ENCODE data around the gene DRAM2.
"Not testable (repeated sequence)": the region's sequence is repeated elsewhere in the genome, so short reads cannot be mapped to it uniquely, and the experiment has no call there.

Gene DRAM2

GRCh38 chr1:111142356-111142975 lies 2.6 kb upstream of the DRAM2 start:
- no peak for DNase-seq (ENCODE audit: low read depth, low spot score)

DNA sequence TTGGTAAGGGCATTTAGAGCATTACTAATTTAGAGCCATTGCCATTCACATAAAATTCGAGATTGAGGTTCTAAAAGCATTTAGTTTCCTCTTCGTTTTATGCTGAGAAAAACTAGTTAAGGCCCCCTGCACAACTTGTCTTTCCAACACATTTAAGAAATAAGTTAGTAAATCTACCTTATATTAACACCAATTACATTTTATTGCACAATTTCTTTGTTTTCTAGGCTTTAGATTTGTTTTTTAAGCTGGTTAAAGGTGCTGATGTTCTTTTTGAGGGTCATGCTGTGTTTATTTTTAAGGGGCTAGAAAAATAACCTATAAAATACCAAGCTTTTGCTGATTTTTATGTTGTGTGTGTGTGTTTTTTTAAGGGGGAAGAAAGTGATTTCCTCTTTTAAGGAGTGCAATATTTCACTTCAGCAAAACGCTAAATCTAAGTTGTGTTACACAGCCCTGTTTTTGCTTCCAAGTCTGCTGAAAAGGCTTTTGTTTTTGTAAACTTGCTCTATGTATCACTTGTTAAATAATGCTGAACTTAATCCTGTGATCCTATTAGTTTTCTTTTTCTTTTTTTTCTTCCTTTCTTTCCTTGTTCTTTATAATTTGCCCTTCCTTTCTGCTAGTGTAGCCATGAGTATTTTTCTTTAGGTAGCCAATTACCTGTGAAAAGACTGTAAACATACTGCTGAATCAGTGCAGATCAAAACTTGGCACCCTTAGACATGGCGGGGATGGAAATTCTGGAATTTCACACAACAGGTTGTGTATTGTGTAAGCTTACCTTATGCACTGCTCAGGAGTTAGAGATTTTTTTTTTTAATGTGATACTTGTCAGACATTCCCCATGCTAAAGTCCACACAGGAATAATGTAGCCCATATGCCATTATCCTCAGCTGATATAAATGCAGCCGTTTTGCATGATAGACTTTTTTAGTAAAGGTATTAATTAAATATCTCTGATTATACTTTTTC lies 1.6 kb upstream of the DRAM2 start:
- no peak for DNase-seq (ENCODE audit: low read depth, low spot score)

- DNase-seq (ENCODE audit: low read depth, low spot score) = no peak
Observed at GRCh38 chr1:111140680-111140967, 731 bp upstream of the DRAM2 start.

GRCh38 chr1:111139324-111139955 lies 453 bp downstream of the DRAM2 start:
- DNase-seq (ENCODE audit: low read depth, low spot score) = peak; percentile 25

DNA sequence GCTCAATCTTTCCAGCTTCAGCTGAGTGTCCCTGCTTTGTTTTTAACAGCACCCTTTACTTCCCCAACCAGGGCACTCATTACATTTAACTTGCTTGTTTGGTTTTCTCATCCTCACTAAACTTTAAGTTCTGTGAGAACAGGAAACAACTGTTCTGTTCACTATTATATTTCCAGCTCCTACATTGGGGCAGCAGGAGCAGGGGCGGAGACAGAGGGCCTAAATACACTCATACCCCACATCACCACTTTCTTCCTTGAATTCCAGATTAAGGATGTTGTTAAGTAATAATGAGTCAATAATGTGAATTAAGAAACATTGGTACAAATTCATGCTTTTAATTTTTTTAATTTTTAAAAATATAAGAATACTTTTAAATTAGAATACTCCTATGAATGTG lies 6.0 kb downstream of the DRAM2 start:
- no peak for DNase-seq (ENCODE audit: low read depth, low spot score)

DNA sequence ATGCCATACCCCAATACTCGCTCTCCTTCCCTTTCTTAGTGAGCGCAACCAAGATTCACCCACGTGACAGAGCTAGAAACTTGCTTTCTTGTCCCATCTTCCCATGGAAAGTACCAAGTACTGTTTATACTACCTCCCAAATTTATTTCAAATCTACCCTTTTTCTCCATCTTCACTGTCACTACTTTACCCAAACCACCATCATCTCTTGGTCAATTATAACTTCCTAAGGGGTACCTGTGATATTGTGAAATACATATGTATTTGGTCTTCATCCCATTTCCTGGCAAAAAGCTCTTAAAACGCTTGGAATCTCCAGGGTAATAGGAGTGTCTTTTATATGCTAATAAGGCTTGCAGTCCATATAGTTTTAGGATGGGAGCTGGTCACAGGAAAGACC lies 8.2 kb downstream of the DRAM2 start:
- DNase-seq (ENCODE audit: low read depth, low spot score) = no peak

DNA sequence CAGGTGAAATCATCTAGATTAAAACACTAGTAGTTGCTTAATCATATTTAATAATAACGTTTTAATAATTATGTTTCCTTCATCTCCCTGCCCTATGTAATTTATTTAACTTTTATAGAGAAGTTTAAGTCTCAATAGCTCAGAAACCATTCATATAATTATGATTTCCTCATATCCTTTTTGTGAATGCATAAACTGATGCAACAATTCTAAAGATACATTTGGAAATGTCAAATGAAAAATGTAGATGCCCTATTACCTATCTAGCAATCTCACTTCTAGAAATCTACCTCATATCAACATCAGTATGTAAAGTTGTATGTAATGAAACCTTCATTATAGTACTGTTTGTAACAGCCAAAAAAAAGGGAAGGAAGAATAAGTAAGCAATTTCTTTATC lies 10.5 kb downstream of the DRAM2 start:
- no peak for DNase-seq (ENCODE audit: low read depth, low spot score)

GRCh38 chr1:111127923-111128643 lies 11.8 kb downstream of the DRAM2 start:
- no peak for DNase-seq (ENCODE audit: low read depth, low spot score)

DNA sequence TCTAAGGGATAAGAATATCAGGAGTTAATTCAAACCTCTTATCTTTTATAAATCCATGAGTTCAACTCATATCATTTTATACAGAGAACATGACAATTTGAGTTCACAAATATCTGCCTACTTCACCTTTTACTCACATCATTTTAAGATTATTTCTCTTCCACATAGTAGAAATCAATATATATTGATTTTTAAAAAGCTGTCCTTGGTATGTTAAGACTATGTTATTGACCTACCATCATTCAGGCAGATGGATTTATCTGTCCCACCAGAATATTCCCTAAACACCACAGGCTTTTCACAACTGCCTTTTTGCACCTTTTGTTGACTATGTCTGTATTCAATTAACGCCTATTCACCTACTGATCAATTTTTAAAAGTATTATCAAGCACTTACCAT lies 13.5 kb downstream of the DRAM2 start:
- no peak for DNase-seq (ENCODE audit: low read depth, low spot score)

GRCh38 chr1:111116496-111116895 lies 23.4 kb downstream of the DRAM2 start:
- no peak for DNase-seq (ENCODE audit: low read depth, low spot score)

- DNase-seq (ENCODE audit: low read depth, low spot score) = no peak
Observed at GRCh38 chr1:111110197-111110899, 29.5 kb downstream of the DRAM2 start.

GRCh38 chr1:111104981-111105380 lies 34.9 kb downstream of the DRAM2 start:
- no peak for DNase-seq (ENCODE audit: low read depth, low spot score)

- no peak for DNase-seq (ENCODE audit: low read depth, low spot score)
Observed at GRCh38 chr1:111101854-111102642, 37.8 kb downstream of the DRAM2 start.

DNA sequence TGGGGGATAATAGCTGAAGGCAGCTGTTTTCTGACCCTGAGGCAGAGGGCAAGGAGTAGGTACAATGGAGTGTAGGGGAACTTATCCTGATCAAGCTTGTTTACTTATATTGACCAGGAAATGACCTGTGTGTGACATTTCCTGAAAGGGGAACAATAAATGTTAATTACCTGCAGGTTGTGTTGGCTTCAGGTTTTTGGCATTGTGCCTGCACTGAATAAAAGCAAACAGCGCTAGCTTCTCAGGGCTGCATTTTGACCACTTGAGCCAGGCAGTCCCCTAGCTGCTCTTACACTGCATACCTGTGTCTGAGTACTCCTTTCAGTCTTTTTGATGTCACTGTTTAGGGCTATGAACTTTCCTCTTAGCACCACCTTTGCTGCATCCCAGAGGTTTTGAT lies 40.6 kb downstream of the DRAM2 start:
- no peak for DNase-seq (ENCODE audit: low read depth, low spot score)

DNA sequence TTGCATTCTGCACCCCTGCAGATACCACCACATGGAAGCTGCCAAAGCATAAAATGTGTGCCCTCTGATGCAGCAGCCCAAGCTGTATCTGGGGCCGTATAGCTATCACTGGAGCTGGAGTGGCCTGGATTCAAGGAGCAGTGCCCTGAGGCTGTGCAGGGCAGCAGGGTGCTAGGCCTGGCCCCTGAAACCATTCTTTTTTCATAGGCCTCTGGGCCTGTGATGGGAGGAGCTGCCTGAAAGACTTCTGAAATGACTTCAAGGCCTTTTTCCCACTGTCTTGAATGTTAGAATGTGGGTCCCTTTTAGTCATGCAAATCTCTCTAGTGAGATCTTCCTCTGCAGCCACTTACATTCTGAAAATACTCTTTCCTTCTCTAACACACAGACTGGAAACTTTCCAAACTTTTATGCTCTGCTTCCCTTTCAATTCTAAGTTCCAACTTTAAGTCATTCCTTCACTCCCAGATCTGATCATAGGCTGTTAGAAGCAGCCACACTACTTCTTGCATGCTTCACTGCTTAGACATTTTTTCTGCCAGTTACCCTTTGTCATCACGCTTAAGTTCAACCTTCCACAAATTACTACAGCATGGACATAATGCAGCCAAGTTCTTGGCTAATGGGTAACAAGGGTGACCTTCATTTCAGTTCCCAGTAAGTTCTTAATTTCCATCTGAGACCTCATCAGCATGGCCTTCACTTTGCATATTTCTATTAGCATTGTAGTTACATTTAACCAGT lies 42.4 kb downstream of the DRAM2 start:
- no peak for DNase-seq (ENCODE audit: low read depth, low spot score)

- DNase-seq (ENCODE audit: low read depth, low spot score) = not testable (repeated sequence)
Observed at GRCh38 chr1:111095421-111095820, 44.5 kb downstream of the DRAM2 start.

DNA sequence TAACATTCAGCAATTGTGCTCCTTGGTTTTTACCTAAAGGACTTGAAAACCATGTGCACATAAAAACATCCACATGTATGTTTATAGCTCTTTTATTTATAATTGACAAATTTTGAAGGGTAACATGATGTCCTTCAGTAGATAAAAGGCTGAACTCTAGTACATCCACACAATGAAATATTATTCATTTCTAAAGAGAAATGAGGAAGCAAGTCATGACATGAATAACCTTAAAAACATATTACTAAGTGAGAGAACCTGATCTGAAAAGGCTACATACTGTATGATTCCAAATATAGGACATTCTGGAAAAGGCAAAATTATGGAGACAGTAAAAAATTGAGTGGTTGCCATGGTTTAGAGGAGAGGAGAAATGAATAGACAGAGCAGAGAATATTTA lies 50.3 kb downstream of the DRAM2 start:
- no peak for DNase-seq (ENCODE audit: low read depth, low spot score)

DNA sequence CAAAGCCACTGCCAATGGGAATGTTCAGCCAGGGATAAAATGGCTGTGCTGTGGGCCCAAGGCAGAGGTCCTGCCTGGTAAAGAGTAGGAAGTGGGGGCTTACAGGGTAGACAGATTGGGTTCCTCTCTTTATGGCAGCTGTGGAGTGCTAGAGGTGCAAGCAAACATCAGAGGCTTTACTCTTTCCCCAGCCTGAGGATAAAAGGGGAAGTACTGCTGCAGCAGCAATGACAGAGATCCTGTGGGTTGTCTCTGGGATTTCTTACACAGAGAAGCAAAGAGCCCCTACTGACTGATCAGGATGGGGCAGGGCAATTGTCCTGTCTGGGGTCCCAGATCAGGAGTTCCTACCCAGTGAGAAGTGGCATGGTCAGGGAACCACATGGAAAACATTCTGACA lies 54.2 kb downstream of the DRAM2 start:
- DNase-seq (ENCODE audit: low read depth, low spot score) = no peak

GRCh38 chr1:111084999-111085398 lies 54.9 kb downstream of the DRAM2 start:
- no peak for DNase-seq (ENCODE audit: low read depth, low spot score)

All from activated naive CD8-positive, alpha-beta T cell treated with anti-CD3 and anti-CD28 coated beads, Interleukin-2, amount 50 U/mL, for 16 hours (primary cell).